H1 (cell line): Measurements from ENCODE around the gene COL10A1. TPM values are rescaled to one million over a fixed set of nuclear protein-coding genes. Genes with fewer than 3 reads are reported as not detected.

Experiments
- FOSL1 ChIP-seq: IDR thresholded peaks from 2 replicates; pipeline ENCODE4 v1.6.1; 2011; ENCODE audit warnings: mild to moderate bottlenecking, low read depth, low read length, moderate library complexity; ENCODE audit not compliant: insufficient read depth
- KDM4A ChIP-seq: IDR thresholded peaks from one replicate; pipeline ENCODE4 v1.7.1; 2012; ENCODE audit warnings: low read depth, mild to moderate bottlenecking, moderate library complexity, low read length, inconsistent platforms; ENCODE audit not compliant: severe bottlenecking
- USF2 ChIP-seq: IDR thresholded peaks from 2 replicates; pipeline ENCODE4 v1.6.1; 2011; ENCODE audit warnings: low read length, improper control_type of control experiment
- polyA plus RNA-seq, 7 experiments: library from polyadenylated mRNA; depleted of rRNA in 3 of 7; stranded (reverse) in 5 of 7; unstranded in 2 of 7; fragments of >200 nt in 5 of 7; fragments of 200-250 nt in 2 of 7; gene quantifications; 1 replicate in 5 of 7; 2 replicates in 1 of 7; 4 replicates in 1 of 7; pipeline versions ENCODE4 v1.2.1 to v1.2.3, GENCODE V29; 2011 to 2013; ENCODE audit warnings: missing spikeins in 2 of 7, mixed read lengths in 2 of 7
- total RNA-seq: library from RNA; stranded (reverse); fragmentation: NEBNext Ultra II Directional; extraction: Animal tissue kit (Norgen Biotek cat#: 25700); gene quantifications from 2 replicates; pipeline ENCODE4 v1.2.1, GENCODE V29; 2021

The COL10A1 gene
- total and polyA plus RNA-seq, 2 of the 8 experiments (the other 6 are each of a cell fraction or from before 2014, with no cell fraction given): not detected

- TF ChIP-seq USF2: no peak
- TF ChIP-seq KDM4A: no peak
- no peak for TF ChIP-seq FOSL1
- TF ChIP-seq, all 59 proteins: peak for 0
These were observed 30.7 kb upstream of the COL10A1 start (continued) for GRCh38 chr6:116156405-116157326.
